ENCODE data around the gene PALM3.

PALM3 gene

GRCh38 chr19:14089662-14090508 is 28.0 kb upstream of the PALM3 start:
- in situ Hi-C loops (cut with MboI; ENCODE audit: low pct_unique_long_range_greater_than_20kb, low sequenced_read_pairs), result no loop called here
- peak; percentile 37 for DNase-seq

DNA sequence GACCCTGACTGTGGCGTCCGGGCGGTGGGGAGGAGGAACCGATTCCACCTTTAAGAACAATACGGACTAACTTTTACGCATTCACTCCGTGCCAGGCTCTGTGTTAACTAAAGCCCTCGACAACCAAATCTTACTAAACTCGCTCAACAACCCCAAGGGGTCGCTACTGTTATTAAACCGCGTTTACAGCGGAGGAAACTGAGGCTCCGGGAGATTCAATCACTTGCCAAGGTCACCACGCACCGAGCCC is 27.5 kb upstream of the PALM3 start:
- DNase-seq, result no peak
- in situ Hi-C loops (cut with MboI; ENCODE audit: low pct_unique_long_range_greater_than_20kb, low sequenced_read_pairs), result no loop called here

DNA sequence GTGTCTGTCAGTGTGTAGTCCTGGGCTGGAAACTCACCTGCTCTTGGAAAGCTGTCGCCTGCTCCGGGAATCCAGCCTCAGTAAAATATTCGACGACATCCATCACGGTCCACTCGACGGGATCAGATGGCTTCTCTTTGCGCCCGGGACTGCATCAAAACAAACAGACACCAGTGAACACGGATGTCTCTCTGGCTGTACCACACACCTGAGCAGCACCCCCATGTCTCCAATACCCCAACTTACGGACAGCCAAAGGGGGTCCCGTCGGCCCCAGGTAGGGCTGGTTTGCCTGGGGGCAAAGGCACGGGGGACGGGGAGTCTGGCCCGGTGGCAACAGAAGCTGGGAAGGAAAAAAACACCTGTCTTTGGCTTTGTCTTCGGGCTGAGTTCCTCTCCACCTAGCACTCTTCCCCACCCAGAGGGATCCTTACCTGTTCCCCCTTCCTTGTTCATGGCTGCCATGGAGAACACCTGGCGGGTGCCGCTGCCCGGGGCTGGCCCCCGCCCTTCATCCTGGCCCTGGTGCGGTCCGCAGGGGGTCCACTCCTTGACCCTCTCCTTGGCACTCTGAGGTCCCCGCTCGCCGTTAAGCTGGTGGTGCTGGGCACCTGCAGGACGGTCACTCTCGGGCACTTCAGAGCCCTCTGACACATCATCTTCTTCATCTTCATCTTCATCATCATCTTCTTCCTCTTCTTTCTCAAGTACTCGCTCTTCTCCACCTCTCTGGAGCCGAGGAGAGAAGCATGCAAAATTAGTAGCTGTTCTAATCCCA is 26.9 kb upstream of the PALM3 start:
- DNase-seq, result no peak
- in situ Hi-C loops (cut with MboI; ENCODE audit: low pct_unique_long_range_greater_than_20kb, low sequenced_read_pairs), result no loop called here

GRCh38 chr19:14086098-14086497 is 24.2 kb upstream of the PALM3 start:
- DNase-seq, result no peak
- in situ Hi-C loops (cut with MboI; ENCODE audit: low pct_unique_long_range_greater_than_20kb, low sequenced_read_pairs), result no loop called here

DNA sequence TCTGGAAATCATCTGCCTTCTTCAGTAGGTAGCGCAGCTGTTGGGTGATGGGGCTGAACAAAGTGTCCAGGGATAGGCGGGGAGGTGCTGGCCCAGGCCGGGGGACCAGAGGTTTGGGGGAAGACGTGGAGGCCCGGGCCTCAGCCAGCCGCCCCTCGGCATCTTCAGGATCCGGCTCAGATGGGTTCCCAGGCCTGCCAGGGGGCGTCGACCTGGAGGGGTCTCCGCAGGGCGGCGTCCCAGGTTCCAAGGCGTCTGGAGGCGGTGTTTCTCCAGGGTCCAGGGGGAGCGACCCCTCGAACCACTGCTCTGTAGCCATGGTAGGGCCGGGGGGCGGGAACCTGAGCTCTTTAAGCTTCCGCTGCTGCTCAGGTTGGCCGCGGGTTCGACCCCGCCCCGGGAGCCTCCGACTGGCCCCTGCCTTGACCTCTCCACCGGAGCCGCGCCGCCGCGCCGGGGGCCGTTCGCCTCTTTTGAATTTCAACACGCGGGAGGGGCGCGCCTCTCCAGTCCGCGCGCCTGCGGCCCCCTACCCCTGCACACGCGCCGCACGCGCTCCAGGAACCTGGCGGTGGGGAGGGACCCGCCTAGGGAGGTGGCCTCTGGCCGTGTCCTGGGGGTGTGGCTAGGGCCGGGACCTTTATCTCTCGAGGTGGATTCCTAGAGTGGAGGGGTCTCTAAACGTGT is 23.6 kb upstream of the PALM3 start, which contains the start of gene C19orf67:
TSS of gene C19orf67 (minus strand) at position 475 of the 687 bp plus-strand sequence. CDS start at position 319, 156 bp downstream.
- in situ Hi-C loops (cut with MboI; ENCODE audit: low pct_unique_long_range_greater_than_20kb, low sequenced_read_pairs), result no loop called here
- no peak for DNase-seq

- in situ Hi-C loops (cut with MboI; ENCODE audit: low pct_unique_long_range_greater_than_20kb, low sequenced_read_pairs), result no loop called here
Measured at GRCh38 chr19:14082675-14082960, 20.7 kb upstream of the PALM3 start.

DNA sequence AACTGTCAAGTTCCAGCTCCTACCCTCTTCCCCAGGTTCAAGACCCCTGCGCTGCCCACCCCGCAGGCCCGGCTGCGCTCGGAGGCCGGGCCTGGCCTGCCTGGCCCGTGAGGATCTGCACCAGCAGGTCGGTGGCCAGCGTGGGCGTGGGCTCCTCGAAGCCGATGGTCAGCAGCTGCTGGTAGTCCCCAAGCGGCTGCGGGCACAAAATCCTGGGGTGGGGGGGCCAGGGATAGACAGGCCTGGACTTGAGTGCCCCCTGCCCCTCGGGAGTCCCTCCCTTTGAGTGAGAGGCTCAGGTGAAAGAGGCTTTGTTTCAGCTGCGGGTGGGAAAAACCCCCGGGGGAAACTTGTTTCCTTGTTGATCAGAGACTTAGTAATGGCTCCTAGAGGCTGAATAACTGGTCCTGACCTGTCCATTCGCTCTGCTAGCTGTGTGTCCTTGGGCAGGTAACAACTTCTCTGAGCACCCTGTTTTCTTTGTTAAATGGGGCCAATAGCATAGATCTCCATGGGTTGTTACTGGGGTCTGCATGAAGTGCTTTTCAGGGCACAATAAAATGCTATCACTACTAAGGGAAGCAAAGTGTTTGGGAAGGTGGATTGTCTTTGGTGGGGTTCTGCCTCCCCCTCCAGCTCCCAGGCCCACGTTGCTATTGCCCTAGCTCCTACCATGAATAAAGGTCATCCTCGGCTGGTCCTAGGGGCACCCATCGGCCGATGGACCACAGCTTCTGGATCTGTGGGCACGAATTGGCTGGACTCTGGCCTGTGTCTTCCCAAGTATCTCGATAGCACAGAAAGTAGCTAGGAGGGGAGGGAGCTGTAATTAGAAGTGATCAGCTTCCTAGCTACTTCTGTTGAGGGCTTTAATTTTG is 20.2 kb upstream of the PALM3 start:
- no peak for DNase-seq
- in situ Hi-C loops (cut with MboI; ENCODE audit: low pct_unique_long_range_greater_than_20kb, low sequenced_read_pairs), result no loop called here

More at GRCh38 chr19:14082675-14082960, 20.7 kb upstream of the PALM3 start:
- no peak for DNase-seq

DNA sequence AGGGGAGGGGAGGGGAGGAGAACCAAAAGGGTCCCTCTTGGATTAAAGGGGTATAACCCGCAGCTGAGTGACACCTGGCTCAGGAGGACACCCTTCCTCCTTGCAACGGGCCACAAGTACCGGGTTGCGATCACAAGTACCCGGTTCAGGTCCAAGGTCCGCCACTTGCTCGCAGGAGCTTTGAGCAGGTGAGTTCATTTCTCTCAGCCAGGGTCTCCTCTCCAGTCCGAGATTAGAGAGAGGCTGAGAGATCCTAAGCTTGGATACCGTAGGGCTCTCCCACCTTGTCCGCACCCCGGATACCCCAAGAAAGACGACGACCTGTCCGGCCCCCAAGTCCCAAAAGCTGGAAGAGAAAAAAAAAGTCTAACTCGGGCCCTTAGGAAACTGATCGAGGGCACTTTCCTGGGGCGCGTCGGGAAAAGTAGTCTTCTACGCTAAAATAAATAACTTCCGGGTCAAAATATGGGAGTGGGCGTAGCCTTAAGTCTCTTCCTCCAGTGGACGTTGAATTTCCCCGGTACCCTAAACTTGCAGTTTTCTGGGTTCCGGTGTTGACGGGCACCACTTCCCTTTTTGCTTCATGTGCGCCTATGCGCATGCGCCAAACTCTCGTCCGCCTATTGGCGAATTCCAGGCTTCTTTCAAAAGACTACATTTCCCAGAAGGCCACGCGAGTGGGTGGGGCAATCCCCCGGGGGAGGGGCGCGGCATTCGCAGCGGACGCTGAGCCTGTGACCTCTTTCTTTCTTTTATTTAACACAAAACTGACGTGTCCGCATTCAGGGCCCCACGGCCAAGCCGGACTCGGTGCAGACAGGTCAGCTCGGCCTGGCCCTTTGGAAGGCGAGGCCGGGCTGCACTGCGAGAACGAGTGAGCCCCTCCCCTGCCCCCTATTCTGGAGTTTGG is 19.3 kb upstream of the PALM3 start:
- in situ Hi-C loops (cut with MboI; ENCODE audit: low pct_unique_long_range_greater_than_20kb, low sequenced_read_pairs), result no loop called here
- DNase-seq, result peak; percentile 99

GRCh38 chr19:14078411-14078810 is 16.5 kb upstream of the PALM3 start:
- in situ Hi-C loops (cut with MboI; ENCODE audit: low pct_unique_long_range_greater_than_20kb, low sequenced_read_pairs), result no loop called here
- DNase-seq, result no peak

GRCh38 chr19:14073925-14074838 is 12.3 kb upstream of the PALM3 start:
- DNase-seq, result no peak
- in situ Hi-C loops (cut with MboI; ENCODE audit: low pct_unique_long_range_greater_than_20kb, low sequenced_read_pairs), result loop anchor here (25.0 kb wide), 1 partner anchor 187 kb away; the partner anchor contains the start of gene NANOS3

GRCh38 chr19:14073261-14073924 is 11.5 kb upstream of the PALM3 start:
- in situ Hi-C loops (cut with MboI; ENCODE audit: low pct_unique_long_range_greater_than_20kb, low sequenced_read_pairs), result loop anchor here (25.0 kb wide), 1 partner anchor 186 kb away; the partner anchor contains the start of gene NANOS3
- DNase-seq, result peak; percentile 72

GRCh38 chr19:14072535-14073260 is 10.8 kb upstream of the PALM3 start, which contains the start of gene MISP3:
Gene MISP3 (plus strand): TSS chr19:14072786. CDS start chr19:14073310, 524 bp downstream.
- in situ Hi-C loops (cut with MboI; ENCODE audit: low pct_unique_long_range_greater_than_20kb, low sequenced_read_pairs), result loop anchor here (25.0 kb wide), 1 partner anchor 185 kb away; the partner anchor contains the start of gene NANOS3
- peak; percentile 42 for DNase-seq

DNA sequence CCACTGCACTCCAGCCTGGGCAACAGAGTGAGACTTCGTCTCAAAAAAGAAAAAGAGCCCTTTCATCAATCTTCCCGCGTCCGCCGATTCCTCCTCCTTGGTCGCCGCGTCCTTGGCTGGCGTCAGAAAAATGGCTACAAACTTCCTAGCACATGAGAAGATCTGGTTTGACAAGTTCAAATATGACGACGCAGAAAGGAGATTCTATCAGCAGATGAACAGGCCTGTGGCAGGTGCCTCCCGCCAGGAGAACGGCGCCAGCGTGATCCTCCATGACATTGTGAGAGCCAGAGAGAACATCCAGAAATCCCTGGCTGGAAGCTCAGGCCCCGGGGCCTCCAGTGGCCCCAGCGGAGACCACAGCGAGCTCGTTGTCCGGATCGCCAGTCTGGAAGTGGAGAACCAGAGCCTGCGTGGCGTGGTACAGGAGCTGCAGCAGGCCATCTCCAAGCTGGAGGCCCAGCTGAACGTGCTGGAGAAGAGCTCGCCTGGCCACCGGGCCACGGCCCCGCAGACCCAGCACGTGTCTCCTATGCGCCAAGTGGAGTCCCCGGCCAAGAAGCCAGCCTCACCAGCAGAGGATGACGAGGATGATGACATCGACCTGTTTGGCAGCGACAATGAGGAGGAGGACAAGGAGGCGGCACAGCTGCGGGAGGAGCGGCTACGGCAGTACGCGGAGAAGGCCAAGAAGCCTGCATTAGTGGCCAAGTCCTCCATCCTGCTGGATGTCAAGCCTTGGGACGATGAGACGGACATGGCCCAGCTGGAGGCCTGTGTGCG is 8.6 kb upstream of the PALM3 start:
- no peak for DNase-seq
- in situ Hi-C loops (cut with MboI; ENCODE audit: low pct_unique_long_range_greater_than_20kb, low sequenced_read_pairs), result loop anchor here (25.0 kb wide), 1 partner anchor 183 kb away; the partner anchor contains the start of gene NANOS3

GRCh38 chr19:14066134-14066533 is 4.3 kb upstream of the PALM3 start:
- in situ Hi-C loops (cut with MboI; ENCODE audit: low pct_unique_long_range_greater_than_20kb, low sequenced_read_pairs), result loop anchor here (25.0 kb wide), 1 partner anchor 179 kb away; the partner anchor contains the start of gene NANOS3
- DNase-seq, result peak; percentile 34

DNA sequence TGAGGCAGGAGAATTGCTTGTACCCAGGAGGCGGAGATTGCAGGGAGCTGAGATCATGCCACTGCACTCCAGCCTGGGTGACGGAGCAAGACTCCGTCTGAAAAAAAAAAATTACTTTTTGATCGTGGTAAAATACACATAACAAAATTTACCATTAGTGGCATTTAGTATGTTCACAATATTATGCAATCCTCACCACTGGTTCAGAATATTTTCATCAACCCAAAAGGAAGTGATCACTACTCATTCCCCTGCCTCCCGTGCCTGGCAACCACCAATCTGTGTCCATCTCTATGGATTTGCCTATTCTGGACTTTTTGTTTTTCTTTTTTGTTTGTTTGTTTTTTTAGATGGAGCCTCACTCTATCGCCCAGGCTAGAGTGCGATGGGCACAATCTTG is 1.2 kb upstream of the PALM3 start:
- in situ Hi-C loops (cut with MboI; ENCODE audit: low pct_unique_long_range_greater_than_20kb, low sequenced_read_pairs), result loop anchor here (25.0 kb wide), 1 partner anchor 176 kb away; the partner anchor contains the start of gene NANOS3
- no peak for DNase-seq

Data from KBM-7 (cell line).